VCaP (cell line): ENCODE data around the gene CNPY1.

Source experiments
- H3K27ac ChIP-seq: fragments of 450-650 bp; 2 replicates; pipeline ENCODE4 v1.5.1; 2017
- CTCF ChIP-seq: fragments of 450-650 bp; conservative IDR thresholded peaks from 2 replicates; pipeline ENCODE4 v1.5.1; 2017; ENCODE audit warnings: mild to moderate bottlenecking, moderate library complexity

CNPY1 gene

GRCh38 chr7:155583636-155584035 is 37.3 kb upstream of the CNPY1 start:
- H3K27ac ChIP-seq, result no peak overlapping the region
- no peak for TF ChIP-seq CTCF

- no peak overlapping the region for H3K27ac ChIP-seq
- no peak for TF ChIP-seq CTCF
Observed at GRCh38 chr7:155581954-155582353, 35.6 kb upstream of the CNPY1 start.

GRCh38 chr7:155581107-155581830 is 34.9 kb upstream of the CNPY1 start:
- no peak for TF ChIP-seq CTCF
- no peak overlapping the region for H3K27ac ChIP-seq

GRCh38 chr7:155580367-155580766 is 34.0 kb upstream of the CNPY1 start:
- H3K27ac ChIP-seq, result no peak overlapping the region
- no peak for TF ChIP-seq CTCF

GRCh38 chr7:155579565-155579964 is 33.2 kb upstream of the CNPY1 start:
- H3K27ac ChIP-seq, result no peak overlapping the region
- no peak for TF ChIP-seq CTCF

GRCh38 chr7:155578016-155578415 is 31.7 kb upstream of the CNPY1 start:
- no peak overlapping the region for H3K27ac ChIP-seq
- no peak for TF ChIP-seq CTCF

GRCh38 chr7:155577509-155577905 is 31.1 kb upstream of the CNPY1 start:
- H3K27ac ChIP-seq, result no peak overlapping the region
- no peak for TF ChIP-seq CTCF
